Astrocyte of the spinal cord (primary cell): ENCODE data around the gene HERPUD1.
"Not testable (repeated sequence)": the region's sequence is repeated elsewhere in the genome, so short reads cannot be mapped to it uniquely, and the experiment has no call there.

Experiments
- DNase-seq: peaks from one replicate; pipeline ENCODE4 v3.0.0; 2011; ENCODE audit warnings: low read depth, low spot score
- H3K4me3 ChIP-seq: 2 replicates; pipeline ENCODE4 v1.5.1; 2011; ENCODE audit warnings: low read depth, mild to moderate bottlenecking, low read length, moderate library complexity
- in situ Hi-C: cut with HindIII; loops from 2 replicates; pipeline ENCODE4 v1.10.0; 2017; ENCODE audit warnings: low sequenced_read_pairs
- TF ChIP-seq, protein P1 (sequence below): IDR thresholded peaks from 2 replicates; pipeline ENCODE4 v1.5.1; 2012; ENCODE audit warnings: low read depth, mild to moderate bottlenecking, low read length, inconsistent platforms

The HERPUD1 gene

DNA sequence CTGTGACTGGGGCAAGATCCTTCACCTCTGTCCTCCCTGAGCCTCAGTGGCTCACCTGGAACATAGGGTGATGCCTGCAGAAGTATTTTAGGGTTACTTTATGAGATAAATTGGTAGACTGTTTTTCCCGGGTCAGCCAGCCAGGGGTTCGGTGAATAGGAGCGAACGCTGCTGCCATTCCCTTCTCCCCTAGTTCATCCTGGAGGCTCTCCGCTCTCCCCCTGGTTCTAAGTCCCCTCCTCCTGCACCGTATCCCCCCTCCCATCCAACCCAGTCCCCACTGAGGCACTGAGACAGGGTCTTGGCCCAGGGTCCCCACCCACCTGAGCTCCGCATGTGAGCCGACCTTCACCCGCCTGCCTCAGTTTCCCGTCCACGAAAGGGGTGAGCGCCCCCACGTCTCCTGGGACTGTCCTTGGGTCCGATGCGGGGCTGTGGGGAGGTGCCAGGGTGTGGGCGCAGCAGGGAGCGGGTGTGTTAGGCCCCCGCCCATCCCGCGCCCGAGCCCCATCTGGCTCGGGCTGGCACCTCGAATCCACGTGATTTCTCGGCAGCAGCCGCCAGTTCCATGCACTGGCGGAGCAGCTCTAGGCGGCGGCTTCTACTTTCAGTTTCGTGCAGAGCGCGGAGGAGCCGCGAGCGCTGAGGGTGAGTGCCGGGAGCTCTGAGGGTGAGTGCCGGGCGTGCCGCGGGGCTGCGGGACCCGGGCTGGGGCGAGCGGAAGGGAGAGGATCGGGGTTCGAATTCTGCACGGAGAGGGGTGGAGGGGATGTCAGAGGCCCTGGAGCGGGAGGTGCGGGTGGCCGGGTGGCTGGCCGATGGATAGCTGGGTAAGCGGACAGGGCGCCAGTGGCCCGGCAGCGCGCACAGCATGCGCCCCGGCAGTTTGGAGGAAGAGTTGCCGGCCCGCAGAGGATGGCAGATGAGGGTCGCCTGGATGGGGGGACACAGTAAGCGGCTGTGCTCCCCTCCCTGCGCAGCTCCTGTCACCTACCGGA lies 57.3 kb downstream of the HERPUD1 start, which contains the start of gene NLRC5:
Gene NLRC5 (plus strand): TSS at position 610 of the 998 bp plus-strand sequence. CDS start 31,156 bp downstream, outside the sequence.
- in situ Hi-C loops, result no loop called here
- H3K4me3 ChIP-seq, result peak within 1 kb of the TSS; percentile 81
- TF ChIP-seq, protein P1, sequence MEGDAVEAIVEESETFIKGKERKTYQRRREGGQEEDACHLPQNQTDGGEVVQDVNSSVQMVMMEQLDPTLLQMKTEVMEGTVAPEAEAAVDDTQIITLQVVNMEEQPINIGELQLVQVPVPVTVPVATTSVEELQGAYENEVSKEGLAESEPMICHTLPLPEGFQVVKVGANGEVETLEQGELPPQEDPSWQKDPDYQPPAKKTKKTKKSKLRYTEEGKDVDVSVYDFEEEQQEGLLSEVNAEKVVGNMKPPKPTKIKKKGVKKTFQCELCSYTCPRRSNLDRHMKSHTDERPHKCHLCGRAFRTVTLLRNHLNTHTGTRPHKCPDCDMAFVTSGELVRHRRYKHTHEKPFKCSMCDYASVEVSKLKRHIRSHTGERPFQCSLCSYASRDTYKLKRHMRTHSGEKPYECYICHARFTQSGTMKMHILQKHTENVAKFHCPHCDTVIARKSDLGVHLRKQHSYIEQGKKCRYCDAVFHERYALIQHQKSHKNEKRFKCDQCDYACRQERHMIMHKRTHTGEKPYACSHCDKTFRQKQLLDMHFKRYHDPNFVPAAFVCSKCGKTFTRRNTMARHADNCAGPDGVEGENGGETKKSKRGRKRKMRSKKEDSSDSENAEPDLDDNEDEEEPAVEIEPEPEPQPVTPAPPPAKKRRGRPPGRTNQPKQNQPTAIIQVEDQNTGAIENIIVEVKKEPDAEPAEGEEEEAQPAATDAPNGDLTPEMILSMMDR, result no peak
- DNase-seq, result peak; percentile 84

DNA sequence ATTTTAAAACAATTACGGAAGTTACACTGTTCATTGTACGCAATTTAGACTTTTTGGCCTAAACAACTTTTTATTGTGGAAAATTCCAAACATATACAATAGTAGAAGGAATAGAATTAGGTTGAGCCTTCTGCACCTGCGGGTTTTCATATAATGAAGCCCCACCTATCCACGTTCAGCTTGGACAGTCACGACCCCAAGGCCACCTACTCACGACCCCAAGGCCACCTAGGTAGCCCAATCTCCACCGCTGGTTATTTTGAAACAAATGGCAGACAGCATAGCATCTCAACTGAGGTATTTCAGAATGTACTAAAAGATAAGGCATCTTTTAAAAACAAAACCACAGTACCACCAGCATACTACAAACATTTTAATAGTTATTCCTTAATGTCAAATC lies 58.0 kb downstream of the HERPUD1 start:
- H3K4me3 ChIP-seq, result peak overlapping the region; percentile 81
- TF ChIP-seq, protein P1, result no peak
- in situ Hi-C loops, result no loop called here
- DNase-seq, result no peak

DNA sequence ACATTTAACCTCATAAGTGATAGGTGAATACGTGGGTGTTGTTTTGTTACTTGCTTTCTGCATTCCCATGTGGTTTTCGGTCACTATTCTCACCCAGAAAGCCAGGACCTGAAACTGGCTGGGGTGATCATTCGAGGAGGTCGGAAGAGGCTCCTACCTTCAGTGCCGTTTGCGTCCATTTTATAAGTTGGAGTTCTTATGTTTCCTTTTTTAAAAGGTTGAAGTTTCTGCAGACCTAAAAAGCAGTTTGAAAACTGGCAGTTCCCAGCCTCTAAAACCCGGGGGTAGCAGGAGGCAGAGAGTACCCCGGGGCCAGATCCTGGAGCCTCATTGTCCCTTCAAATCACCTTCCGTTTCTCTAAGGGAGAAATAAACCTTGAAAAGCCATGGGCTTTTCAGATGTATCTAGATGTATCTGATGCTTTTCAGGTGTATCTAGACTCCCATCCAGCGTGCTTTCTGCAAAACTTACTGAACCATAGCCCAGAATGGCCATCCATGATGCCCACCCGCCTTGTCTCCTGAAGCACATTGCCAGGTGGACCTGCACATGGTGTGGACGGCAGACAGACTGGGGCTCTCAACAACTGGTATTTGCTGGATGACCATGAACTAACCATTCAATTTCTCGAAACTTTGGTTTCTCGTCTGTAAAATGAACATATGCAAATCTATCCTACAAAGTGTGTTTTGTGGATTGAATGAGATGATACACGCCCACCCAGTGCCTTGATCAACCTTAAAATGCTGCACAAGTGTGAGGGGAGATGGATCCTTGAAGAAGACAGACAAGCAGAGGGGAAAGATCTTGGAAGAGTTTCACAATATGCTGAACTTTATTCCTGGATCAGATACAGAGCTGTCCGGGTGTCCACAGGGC lies 58.7 kb downstream of the HERPUD1 start:
- TF ChIP-seq, protein P1, result no peak
- H3K4me3 ChIP-seq, result peak overlapping the region; percentile 81
- DNase-seq, result no peak
- in situ Hi-C loops, result no loop called here

DNA sequence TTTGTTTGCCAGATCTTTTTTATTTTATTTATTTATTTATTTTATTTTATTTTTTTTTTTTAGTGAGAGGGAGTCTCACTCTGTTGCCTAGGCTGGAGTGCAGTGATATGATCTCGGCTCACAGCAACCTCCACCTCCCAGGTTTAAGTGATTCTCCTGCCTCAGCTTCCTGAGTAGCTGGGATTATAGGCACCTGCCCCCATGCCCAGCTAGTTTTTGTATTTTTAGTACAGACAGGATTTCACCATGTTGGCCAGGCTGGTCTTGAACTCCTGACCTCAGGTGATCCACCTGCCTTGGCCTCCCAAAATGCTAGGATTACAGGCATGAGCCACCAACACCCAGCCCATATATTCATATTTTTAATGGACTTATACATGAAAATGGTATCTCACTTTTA lies 60.5 kb downstream of the HERPUD1 start:
- in situ Hi-C loops, DNase-seq, H3K4me3 ChIP-seq: not testable (repeated sequence)

DNA sequence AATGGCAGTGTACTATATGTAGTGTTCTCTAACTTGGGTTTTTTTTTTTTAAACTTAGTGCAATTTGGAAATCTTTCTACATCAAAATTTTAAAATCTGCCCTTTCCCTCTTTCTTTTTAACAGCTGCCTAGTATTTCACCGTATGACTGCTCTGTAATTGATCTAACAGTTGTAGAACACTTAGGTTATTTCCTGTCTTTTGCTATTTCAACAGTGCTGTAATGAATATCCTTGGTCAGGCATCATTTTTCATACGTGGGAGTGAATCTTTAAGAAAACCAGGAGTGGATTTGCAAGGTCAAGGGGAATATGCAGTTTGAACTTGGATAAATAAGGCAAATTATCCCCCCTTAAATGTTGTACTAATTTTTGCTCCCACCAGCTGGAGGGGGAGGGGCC lies 61.3 kb downstream of the HERPUD1 start:
- TF ChIP-seq, protein P1, result no peak
- no peak overlapping the region for H3K4me3 ChIP-seq
- in situ Hi-C loops, result no loop called here
- peak; percentile 17 for DNase-seq

DNA sequence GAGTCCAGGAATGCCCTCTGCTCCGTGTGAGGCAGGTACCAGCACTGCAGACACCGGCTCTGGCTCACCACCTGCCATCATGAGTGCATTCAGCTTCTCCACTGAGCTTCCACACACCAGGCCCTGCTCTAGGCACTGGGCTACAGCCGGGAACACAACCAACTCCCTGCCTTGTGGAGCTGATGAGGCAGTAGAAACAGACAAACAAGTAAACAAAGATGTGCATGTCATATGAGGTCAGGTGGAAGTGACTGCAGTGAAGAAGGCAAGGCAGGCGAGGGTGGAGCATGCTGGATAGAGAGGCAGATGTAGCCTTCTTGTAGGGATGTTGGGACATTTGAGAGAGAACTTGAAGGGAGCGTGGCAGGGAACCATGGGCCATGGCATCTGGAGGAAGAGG lies 62.4 kb downstream of the HERPUD1 start:
- no peak overlapping the region for H3K4me3 ChIP-seq
- TF ChIP-seq, protein P1, result no peak
- in situ Hi-C loops, result no loop called here
- DNase-seq, result no peak
